UCSD-AML1 (cell line): ENCODE measurements around the gene NAV2.

Source experiments
- DNase-seq: peaks from one replicate; lab custom pipeline; 2025; ENCODE audit not compliant: unreplicated experiment; lab: John Stamatoyannopoulos, UW

The NAV2 gene

DNA sequence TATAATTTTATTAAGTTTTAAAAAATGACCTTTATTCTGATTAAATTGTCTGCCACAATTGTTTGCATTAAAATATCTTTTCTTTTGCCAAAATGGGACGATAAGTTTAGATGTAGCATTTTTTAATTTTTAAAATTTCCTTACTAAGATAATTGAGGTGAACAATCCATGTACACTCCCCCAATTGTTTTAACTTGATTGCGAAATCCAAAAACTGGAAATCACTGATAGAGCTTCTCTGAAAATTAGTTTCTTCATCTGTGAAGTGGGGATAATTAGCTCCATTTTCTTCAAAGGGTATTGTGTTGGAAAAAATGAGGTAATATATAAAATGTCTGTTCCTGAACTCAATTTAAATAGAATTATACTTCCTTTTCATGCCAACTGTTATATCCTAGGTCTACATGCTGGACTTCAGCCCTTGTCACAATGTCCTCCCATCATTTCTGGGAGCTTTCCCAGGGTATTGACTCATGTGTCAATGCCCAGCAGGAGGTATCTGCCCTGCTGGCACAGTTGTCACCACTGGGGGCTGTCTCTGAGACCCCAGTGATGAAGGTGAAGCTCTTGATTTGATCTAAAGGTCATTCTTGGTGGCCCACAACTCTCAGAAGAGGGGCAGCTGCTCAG, 28.7 kb upstream of the NAV2 start:
- no peak for DNase-seq

GRCh38 chr11:19686234-19686633, 26.4 kb upstream of the NAV2 start:
- DNase-seq, result no peak

DNA sequence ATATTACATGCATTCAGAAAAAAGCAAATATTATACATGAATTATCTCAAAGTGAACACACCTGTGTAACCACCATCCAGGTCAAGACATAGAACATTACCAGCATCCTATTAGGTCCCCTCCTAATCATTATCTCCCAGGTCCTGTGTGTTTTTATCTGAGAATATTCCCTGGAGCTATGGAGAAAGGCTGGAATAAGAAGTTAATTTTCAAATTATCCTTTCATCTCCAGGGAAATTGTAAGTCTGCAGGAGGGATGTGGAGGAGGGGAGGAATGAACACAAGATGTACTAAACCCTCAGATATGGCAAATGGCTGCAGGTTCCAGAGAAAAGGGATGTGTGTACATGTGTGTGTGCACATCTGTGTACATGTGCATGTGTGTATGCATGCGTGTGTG, 25.2 kb upstream of the NAV2 start:
- DNase-seq, result no peak

DNA sequence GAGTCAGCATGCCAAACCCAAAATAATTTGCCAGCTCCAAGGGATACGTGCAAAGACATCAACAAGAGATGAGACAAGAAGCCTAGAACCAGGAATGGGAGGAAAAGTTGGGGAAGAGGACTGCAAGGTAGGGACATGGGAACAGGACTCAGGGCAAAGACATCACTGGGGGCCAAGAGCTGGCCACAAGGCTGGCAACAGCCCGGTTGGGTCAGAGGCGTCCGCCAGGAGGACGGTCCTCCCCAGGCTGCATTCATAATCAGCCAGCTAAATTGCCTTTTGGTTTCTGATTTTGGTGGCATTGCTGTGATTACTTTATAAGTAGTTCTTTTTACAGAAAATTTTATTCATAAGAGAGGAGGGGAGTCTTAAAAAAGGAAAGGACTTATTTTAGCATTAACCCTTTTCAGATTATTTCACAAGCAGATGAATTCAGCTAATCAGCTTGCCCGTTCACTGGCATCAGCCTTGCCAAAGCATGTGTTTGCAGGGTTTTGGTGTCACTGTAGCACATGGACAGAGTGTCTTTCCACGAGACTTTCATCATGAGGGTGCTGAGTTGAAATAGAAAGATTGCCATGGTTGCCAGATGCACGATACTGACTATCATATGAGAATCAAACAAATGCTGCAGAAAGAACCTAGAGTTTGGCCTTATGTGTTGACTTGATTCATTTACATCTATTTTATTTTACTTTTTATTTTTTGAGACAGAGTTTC, 23.2 kb upstream of the NAV2 start:
- DNase-seq, result no peak

DNA sequence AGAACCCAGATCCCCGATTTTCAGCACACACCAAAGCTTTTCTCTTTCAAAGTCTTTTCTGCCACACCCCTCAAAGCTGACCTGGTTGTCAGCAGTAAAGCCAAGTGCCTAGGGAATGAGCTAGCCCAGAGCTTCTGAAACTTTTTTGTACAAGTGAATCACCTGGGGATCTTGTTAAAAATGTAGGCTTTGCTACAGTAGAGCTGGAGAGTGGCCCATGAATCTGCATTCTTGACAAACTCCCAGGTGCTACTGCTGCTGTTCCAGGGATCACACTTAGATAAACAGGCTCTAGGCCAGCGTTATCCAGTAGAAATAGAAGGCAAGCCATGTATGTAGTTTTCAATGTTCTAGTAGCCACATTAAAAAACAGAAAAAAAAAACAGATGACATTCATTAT, 21.8 kb upstream of the NAV2 start:
- DNase-seq, result no peak

GRCh38 chr11:19691815-19692500, 20.7 kb upstream of the NAV2 start:
- DNase-seq, result no peak

DNA sequence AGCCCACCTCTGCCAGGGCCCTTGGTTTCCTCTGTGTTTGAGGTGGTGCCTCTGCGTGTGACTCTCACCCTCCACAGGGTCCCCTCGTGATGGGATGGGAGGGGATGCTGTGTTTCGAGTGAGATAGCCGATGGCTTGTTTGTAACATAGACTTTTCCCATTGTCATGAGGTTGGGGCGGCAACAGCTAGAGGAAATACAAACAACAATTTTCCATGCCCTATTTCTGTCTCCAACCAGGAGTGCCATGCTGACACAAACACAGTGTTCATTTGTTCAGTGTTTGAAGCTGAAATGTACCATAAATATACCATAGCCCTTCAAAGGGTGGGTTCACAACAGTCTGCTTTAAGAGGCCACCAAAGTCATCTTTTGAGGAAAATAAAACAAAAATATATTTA, 19.5 kb upstream of the NAV2 start:
- DNase-seq, result no peak

- DNase-seq, result no peak
Observed at GRCh38 chr11:19694796-19695345, 17.8 kb upstream of the NAV2 start.

DNA sequence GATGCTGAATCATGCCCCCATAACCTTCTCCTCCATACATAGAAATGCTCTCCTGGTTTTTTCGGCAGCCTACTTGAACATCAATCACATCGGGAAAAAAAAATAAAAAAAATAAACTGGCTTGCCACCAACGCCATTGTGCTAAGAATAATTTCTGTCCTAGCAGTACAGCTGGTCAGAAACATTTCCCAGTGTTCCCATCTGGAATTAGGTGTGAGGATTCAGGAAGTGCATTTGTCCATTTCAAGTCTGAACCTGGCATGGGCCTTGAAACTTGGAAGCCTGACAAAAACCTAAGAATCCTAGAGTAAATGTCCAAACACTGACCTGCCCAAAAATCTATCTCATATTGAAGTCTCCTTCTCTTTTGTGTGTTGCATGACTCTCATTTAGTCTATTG, 16.6 kb upstream of the NAV2 start:
- no peak for DNase-seq

- no peak for DNase-seq
Observed at GRCh38 chr11:19696904-19697303, 15.7 kb upstream of the NAV2 start.

DNA sequence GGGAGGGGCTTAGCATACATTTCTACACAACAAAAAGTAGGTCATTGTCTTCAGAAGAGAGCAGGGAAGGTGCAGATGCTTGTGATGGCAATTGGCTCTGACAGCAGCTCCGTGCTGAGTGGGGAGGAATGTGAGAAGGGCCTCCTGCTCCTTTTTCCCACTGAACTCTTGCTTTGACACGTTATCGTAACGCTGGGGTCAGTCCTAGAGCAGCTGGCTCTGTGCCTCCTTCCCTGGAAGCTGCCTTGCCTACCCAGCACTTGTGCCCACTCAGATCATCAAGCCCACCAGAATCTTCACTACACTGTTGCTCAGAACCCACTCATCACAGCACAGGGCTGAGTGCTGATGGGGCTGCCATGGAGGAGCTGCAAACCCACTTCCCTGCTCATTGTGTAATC, 14.9 kb upstream of the NAV2 start:
- no peak for DNase-seq

GRCh38 chr11:19698493-19699292, 13.9 kb upstream of the NAV2 start:
- no peak for DNase-seq

DNA sequence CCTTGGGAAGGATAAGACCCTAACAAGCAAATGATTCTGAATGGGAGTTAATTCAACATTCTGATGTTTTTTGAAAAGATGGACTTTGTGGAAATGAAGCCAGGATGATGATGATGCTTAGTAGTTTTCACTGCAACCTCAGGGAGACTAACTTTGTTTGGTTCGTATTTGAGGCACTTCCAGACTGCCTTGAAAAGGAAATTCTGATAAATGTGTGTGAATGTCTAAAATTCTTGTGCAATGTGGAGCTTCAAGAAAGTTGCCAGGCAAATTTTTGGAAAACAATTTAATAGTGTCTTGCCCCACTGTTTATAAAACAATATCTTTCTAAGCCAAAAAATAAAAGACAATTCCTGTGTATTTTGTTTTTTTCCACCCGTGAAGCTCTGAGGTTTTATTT, 11.2 kb upstream of the NAV2 start:
- DNase-seq, result no peak

GRCh38 chr11:19702620-19703019, 10.0 kb upstream of the NAV2 start:
- no peak for DNase-seq

- DNase-seq, result no peak
Observed at GRCh38 chr11:19703211-19703610, 9.4 kb upstream of the NAV2 start.

DNA sequence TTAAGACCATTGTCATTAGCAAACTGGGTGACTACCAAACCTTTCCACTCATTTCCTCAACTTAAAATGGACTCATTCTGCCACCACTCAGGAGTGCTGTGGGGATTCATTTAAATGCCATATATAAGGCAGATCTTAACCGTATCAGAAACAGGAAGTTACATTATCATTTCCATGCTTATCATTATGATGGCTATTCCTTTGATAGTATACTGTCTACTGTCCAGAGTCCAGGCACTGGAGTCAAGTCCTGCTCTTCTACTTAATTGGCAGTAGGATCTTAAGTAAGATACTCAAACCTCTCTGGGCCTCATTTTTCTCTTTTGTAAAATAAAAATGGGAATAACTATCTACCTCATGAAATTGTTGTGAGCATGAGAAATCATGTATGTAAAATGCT, 8.4 kb upstream of the NAV2 start:
- no peak for DNase-seq

GRCh38 chr11:19705936-19706335, 6.7 kb upstream of the NAV2 start:
- no peak for DNase-seq

- DNase-seq, result no peak
Observed at GRCh38 chr11:19711911-19712280, 741 bp upstream of the NAV2 start.

- DNase-seq, result no peak
Observed at GRCh38 chr11:19713196-19714021, 772 bp downstream of the NAV2 start.

GRCh38 chr11:19714022-19714386, 1.4 kb downstream of the NAV2 start:
- no peak for DNase-seq
